ENCODE data around the gene ADAM33. TPM values are rescaled to one million over a fixed set of nuclear protein-coding genes. Genes with fewer than 3 reads are reported as not detected.

ADAM33 gene
- total and polyA plus RNA-seq, 2 of the 13 experiments (the other 11 are each of a cell fraction or from before 2014, with no cell fraction given) = not detected

DNA sequence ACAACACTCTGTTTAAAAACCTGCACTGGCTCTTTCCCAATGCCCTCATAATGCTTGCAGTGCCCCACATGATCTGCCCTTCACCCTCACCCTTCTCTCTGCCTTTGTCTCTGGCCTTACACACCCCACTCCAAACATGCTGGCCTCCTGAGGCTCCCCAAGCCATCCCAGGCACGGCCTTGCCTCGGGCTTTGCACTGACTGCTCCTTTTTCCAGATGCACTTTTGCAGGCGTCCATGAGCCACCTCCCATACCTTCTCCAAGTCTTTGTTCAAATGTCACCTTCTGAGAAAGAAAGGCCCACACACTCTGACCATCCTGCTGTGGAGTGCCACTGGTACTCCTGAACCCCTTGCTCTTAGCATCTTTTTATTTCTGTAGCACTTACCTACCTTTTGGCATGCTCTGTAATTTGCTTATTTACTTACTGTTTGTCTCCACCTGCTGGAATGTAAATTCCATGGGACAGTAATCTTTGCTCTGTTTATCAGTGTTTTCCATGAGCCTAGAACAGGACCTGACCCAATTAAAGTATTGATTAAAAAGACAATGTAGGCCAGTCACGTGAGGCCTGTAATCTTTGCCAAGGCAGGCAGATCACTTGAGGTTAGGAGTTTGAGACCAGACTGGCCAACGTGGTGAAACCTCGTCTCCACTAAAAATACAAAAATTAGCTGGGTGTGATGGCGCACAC lies 49.4 kb downstream of the ADAM33 start (continued):
- TF ChIP-seq, protein P1, sequence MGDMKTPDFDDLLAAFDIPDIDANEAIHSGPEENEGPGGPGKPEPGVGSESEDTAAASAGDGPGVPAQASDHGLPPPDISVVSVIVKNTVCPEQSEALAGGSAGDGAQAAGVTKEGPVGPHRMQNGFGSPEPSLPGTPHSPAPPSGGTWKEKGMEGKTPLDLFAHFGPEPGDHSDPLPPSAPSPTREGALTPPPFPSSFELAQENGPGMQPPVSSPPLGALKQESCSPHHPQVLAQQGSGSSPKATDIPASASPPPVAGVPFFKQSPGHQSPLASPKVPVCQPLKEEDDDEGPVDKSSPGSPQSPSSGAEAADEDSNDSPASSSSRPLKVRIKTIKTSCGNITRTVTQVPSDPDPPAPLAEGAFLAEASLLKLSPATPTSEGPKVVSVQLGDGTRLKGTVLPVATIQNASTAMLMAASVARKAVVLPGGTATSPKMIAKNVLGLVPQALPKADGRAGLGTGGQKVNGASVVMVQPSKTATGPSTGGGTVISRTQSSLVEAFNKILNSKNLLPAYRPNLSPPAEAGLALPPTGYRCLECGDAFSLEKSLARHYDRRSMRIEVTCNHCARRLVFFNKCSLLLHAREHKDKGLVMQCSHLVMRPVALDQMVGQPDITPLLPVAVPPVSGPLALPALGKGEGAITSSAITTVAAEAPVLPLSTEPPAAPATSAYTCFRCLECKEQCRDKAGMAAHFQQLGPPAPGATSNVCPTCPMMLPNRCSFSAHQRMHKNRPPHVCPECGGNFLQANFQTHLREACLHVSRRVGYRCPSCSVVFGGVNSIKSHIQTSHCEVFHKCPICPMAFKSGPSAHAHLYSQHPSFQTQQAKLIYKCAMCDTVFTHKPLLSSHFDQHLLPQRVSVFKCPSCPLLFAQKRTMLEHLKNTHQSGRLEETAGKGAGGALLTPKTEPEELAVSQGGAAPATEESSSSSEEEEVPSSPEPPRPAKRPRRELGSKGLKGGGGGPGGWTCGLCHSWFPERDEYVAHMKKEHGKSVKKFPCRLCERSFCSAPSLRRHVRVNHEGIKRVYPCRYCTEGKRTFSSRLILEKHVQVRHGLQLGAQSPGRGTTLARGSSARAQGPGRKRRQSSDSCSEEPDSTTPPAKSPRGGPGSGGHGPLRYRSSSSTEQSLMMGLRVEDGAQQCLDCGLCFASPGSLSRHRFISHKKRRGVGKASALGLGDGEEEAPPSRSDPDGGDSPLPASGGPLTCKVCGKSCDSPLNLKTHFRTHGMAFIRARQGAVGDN (CRISPR knock-in tag; IDR thresholded peaks at IDR 0.05) = peak; percentile 26; the same call in 1 of the 2 replicates
- TF ChIP-seq PPARG (CRISPR knock-in tag; conservative IDR thresholded peaks at IDR 0.05) (0 out of 2 replicates have a peak, but pooled peaks have one; percentile 34), THAP11 (CRISPR knock-in tag; IDR thresholded peaks at IDR 0.05) (no peak), PCBP1 (IDR thresholded peaks at IDR 0.05; ENCODE audit: borderline replicate concordance, low read depth, low read length) (no peak), NR1H2 (CRISPR knock-in tag; IDR thresholded peaks at IDR 0.05; ENCODE audit: borderline replicate concordance, low read depth) (0 out of 2 replicates have a peak, but pooled peaks have one; percentile 42), HNF4A (CRISPR knock-in tag; IDR thresholded peaks at IDR 0.05) (peak; percentile 48; the same call in 1 of the 2 replicates), ZNF775 (CRISPR knock-in tag; IDR thresholded peaks at IDR 0.05; ENCODE audit: borderline replicate concordance) (no peak), NFE2 (CRISPR knock-in tag; IDR thresholded peaks at IDR 0.05) (no peak), TGIF2 (CRISPR knock-in tag; IDR thresholded peaks at IDR 0.05) (no peak), ZNF274 (CRISPR knock-in tag; IDR thresholded peaks at IDR 0.05) (0 out of 2 replicates have a peak, but pooled peaks have one; percentile 29), BRCA1 (CRISPR knock-in tag; IDR thresholded peaks at IDR 0.05) (no peak), ZNF251 (CRISPR knock-in tag; IDR thresholded peaks at IDR 0.05) (no peak), ZNF326 (CRISPR knock-in tag; IDR thresholded peaks at IDR 0.05; ENCODE audit: borderline replicate concordance) (no peak), KDM6A (CRISPR knock-in tag; IDR thresholded peaks at IDR 0.05; ENCODE audit: low read depth) (no peak), NR2C2 (CRISPR knock-in tag; IDR thresholded peaks at IDR 0.05; ENCODE audit: borderline replicate concordance) (no peak)
- TF ChIP-seq, protein P2, sequence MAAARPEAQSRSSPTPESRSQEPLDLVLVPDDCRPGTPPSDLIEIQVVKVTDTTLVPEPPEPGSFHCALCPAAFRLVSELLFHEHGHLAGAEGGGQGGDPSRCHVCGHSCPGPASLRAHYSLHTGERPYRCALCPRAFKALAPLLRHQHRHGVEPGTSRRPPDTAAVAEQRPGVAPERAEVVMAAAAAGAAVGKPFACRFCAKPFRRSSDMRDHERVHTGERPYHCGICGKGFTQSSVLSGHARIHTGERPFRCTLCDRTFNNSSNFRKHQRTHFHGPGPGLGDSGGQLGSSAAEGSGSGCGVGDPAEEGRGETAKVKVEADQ (CRISPR knock-in tag; IDR thresholded peaks at IDR 0.05; ENCODE audit: borderline replicate concordance) = peak; percentile 79; the same call in 1 of the 2 replicates
- TF ChIP-seq, protein P3, sequence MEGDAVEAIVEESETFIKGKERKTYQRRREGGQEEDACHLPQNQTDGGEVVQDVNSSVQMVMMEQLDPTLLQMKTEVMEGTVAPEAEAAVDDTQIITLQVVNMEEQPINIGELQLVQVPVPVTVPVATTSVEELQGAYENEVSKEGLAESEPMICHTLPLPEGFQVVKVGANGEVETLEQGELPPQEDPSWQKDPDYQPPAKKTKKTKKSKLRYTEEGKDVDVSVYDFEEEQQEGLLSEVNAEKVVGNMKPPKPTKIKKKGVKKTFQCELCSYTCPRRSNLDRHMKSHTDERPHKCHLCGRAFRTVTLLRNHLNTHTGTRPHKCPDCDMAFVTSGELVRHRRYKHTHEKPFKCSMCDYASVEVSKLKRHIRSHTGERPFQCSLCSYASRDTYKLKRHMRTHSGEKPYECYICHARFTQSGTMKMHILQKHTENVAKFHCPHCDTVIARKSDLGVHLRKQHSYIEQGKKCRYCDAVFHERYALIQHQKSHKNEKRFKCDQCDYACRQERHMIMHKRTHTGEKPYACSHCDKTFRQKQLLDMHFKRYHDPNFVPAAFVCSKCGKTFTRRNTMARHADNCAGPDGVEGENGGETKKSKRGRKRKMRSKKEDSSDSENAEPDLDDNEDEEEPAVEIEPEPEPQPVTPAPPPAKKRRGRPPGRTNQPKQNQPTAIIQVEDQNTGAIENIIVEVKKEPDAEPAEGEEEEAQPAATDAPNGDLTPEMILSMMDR (CRISPR knock-in tag; IDR thresholded peaks at IDR 0.05) = peak; percentile 65
- TF ChIP-seq, protein P4, sequence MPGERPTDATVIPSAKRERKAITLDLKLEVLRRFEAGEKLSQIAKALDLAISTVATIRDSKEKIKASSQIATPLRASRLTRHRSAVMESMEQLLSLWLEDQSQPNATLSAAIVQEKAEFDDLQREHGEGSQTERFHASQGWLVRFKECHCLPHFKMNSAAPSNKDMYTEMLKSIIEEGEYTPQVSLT (CRISPR knock-in tag; IDR thresholded peaks at IDR 0.05; ENCODE audit: borderline replicate concordance, low read depth) = no peak
- TF ChIP-seq, protein P5, sequence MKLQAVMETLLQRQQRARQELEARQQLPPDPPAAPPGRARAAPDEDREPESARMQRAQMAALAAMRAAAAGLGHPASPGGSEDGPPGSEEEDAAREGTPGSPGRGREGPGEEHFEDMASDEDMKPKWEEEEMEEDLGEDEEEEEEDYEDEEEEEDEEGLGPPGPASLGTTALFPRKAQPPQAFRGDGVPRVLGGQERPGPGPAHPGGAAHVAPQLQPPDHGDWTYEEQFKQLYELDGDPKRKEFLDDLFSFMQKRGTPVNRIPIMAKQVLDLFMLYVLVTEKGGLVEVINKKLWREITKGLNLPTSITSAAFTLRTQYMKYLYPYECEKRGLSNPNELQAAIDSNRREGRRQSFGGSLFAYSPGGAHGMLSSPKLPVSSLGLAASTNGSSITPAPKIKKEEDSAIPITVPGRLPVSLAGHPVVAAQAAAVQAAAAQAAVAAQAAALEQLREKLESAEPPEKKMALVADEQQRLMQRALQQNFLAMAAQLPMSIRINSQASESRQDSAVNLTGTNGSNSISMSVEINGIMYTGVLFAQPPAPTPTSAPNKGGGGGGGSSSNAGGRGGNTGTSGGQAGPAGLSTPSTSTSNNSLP (IDR thresholded peaks at IDR 0.05; ENCODE audit: low read depth, low read length) = peak; percentile 66
